Activated CD4-positive, alpha-beta T cell treated with anti-CD3 and anti-CD28 coated beads, Interleukin-2, amount 50 U/mL, for 48 hours (primary cell): ENCODE results near the gene CCT8L2.
"Not testable (repeated sequence)": the region's sequence is repeated elsewhere in the genome, so short reads cannot be mapped to it uniquely, and the experiment has no call there.

Source experiments
- DNase-seq, 2 experiments: peaks; one replicate each; pipeline ENCODE4 v3.0.0-alpha.2; 2020

CCT8L2 gene

GRCh38 chr22:16557511-16557910 lies 35.1 kb downstream of the CCT8L2 start:
- not testable (repeated sequence) for DNase-seq

GRCh38 chr22:16555077-16555994 lies 37.3 kb downstream of the CCT8L2 start:
- not testable (repeated sequence) for DNase-seq

- DNase-seq, result not testable (repeated sequence)
Measured at GRCh38 chr22:16543310-16543709, 49.3 kb downstream of the CCT8L2 start.
